ENCODE data around the gene SPATA24.
"Not testable (repeated sequence)": the region's sequence is repeated elsewhere in the genome, so short reads cannot be mapped to it uniquely, and the experiment has no call there.

SPATA24 gene

GRCh38 chr5:139415869-139416268 lies 12.0 kb upstream of the SPATA24 start:
- no peak for FAIRE-seq

- no peak for FAIRE-seq
These were observed 11.5 kb upstream of the SPATA24 start for GRCh38 chr5:139415221-139415861.

DNA sequence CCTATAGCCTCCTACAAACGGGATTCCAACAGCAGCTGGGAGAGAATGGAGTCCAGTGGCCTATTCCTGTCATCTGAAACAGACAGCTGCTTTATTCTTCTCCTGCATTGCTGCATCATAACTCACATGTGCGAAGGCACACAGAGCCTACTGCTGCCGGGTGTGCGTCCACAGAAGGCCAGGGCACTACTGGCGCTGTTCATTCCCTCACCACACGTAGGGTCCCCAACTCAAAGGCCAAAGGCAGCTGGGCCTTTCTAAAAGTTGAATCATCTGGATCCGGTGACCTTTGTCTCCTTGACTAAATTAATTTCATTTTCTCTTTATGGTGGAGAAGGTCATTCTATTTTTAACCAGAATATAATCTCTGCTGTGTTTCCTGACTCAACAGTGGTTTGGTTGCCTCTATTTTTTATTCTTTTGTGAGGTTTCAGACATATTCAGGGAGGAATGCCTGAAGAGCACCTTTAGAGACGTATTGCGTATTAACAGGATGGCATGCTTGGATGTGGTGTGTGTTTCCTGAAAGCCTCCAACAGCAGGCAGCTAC lies 10.8 kb upstream of the SPATA24 start:
- no peak for FAIRE-seq

- no peak for FAIRE-seq
These were observed 10.1 kb upstream of the SPATA24 start for GRCh38 chr5:139413963-139414362.

DNA sequence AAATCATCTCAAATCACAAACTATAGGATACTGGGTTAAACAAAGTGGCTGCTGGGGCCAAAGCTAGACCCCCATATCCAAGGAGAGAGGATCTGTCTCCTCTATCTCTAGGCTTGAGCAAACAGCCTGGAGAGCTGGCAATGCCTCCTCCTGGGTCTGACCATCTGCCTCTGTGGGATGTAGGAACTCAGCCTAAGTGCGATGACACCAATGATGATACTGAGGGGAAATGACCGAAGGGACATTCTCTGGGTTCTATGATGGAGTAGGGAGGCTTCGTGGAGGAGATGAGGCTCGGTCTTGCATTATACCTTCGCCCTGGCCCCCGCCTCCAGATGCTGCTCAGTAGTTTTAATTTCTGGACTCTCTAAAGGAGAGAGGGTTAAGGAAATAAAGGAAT lies 9.3 kb upstream of the SPATA24 start:
- FAIRE-seq, result no peak

GRCh38 chr5:139410993-139411828 lies 7.3 kb upstream of the SPATA24 start:
- FAIRE-seq, result no peak

- no peak for FAIRE-seq
These were observed 6.5 kb upstream of the SPATA24 start for GRCh38 chr5:139410121-139410992.

DNA sequence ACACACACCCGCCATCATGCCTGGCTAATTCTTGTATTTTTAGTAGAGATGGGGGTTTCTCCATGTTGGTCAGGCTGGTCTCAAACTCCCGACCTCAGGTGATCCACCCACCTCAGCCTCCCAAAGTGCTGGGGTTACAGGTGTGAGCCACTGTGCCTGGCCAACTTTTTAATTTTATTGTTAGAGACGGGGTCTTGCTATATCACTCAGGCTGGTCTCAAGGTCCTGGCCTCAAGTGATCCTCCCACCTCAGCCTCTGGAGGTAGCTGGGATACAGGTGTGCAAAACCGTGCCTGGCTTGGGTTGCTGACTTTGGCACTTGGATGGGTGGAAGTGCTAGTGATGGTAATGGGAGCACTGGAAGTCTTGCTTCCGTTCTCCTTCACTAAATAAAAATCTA lies 5.2 kb upstream of the SPATA24 start:
- FAIRE-seq, result not testable (repeated sequence)

DNA sequence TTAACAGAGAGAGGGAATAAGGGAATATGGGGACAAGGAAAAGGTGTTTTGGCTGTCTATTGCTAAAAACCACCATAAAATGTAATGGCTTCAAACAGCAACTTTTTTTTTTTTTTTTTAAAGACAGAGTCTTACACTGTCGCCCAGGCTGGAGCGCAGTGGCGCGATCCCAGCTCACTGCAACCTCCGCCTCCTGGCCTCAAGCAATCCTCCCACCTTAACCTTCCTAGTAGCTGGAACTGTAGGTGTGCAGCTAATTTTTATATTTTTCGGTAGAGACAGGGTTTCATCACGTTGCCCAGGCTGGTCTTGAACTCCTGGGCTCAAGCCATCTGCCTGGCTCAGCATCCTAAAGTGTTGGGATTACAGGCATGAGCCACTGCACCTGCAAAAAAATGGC lies 4.3 kb upstream of the SPATA24 start:
- no peak for FAIRE-seq

- no peak for FAIRE-seq
These were observed 3.6 kb upstream of the SPATA24 start for GRCh38 chr5:139407517-139407916.

DNA sequence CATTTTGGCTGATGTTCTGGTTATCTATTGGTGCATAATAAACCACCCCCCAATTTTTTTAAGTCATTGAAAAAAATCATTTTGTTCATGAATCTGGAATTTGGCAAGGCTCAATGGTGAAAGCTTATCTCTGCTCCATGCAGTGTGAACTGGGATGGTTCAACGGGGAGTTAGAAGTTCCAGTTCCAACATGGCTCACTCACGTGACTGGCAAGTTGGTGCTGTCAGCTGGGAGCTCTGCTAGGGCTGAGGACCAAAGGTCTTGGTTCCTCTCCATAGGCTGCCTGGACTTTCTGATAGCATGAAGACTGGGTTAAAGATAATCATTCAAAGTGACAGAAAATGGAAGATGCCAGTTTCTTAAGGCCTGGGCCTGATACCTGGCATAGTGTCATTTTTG lies 3.1 kb upstream of the SPATA24 start:
- no peak for FAIRE-seq

- FAIRE-seq, result no peak
These were observed 573 bp upstream of the SPATA24 start for GRCh38 chr5:139404484-139404840.

DNA sequence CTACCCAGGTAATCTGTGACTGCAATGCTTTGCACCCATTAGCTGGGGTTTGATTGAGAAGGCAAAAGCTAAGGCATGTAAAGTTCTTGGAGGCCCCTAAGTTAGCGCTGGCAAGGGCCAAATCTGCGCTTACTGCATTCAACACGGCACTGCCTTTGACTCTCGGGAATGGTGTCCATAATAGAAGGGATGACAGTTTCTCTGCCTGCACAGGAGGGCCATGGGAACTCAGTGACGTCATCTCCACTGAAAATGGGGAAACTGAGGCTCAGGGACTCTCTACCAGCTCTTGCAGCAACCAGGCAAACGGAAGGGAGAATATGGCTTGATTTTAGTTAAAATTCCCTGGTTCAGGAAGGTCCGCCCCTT lies 487 bp downstream of the SPATA24 start:
- no peak for FAIRE-seq

- no peak for FAIRE-seq
These were observed 1.2 kb downstream of the SPATA24 start for GRCh38 chr5:139402561-139403158.

DNA sequence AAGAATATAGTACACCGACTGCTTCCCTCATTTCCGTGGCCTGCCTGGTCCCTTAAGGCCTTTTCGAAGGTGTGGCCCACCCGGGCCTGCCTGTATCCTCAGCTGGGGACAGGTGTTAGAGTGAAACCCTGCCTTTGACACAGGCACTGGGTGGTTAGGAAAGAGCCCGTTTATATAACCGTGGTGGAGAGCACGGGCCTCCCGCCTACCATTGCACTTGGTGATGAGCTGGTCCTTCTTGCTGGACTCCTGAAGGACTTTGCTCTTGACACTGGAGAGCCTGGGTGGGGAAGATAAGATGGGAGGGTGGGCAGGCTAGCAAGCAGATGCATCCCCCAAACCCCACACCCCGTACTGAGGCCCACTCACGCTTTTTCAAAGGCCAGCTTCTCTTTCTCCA lies 2.3 kb downstream of the SPATA24 start:
- no peak for FAIRE-seq

- FAIRE-seq, result no peak
These were observed 4.3 kb downstream of the SPATA24 start for GRCh38 chr5:139399501-139400121.

- FAIRE-seq, result no peak
These were observed 6.0 kb downstream of the SPATA24 start for GRCh38 chr5:139397921-139398320.

- FAIRE-seq, result no peak
These were observed 7.2 kb downstream of the SPATA24 start for GRCh38 chr5:139396691-139397090.

DNA sequence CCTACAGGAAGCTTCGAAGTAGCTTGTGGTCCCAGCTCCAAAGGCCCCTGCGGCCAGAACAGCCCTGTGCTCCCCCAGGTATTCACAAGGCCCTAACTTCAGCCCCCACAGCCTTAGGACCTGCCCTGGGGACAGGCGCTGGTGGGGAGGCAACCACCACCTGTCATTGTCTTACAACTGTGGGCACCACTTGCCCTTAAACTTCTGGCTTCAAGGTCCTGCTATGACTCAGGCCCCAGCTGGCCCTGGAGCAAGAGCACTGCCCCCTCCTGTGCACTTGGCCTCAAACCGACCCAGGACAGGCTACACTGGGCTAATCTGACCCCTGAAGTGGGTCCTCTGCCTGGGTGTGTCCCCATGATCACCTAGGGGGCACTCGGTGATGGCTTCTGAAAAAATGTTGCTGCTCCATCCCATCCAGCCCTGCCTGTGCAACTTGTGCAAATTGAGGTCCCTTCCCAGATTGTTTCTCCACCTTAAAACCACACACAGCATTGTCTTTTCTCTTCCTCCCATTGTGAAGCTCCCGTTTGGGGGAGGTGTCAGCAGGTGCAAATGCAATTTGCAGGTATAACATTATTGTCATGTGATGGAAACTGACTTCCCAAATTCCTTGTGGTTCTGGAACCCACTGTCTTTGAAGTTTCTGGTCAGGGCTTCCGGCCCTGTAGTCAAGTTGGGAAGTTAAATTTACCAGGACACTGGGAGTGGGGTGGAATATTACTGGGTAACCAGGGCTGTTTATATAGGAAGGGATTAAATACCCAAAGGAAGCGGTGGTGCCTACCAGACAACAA lies 7.8 kb downstream of the SPATA24 start:
- FAIRE-seq, result no peak

- FAIRE-seq, result no peak
These were observed 9.0 kb downstream of the SPATA24 start, which contains the start of gene PROB1 for GRCh38 chr5:139394654-139395566. TSS of gene PROB1 (minus strand) at chr5:139395104. CDS start at chr5:139395081, 23 bp downstream.
